Stimulated activated naive CD4-positive, alpha-beta T cell (primary cell): ENCODE data around the gene VPS45.
A peak's percentile ranks its signal among the peaks of the same experiment; 100 is the strongest.
"Not testable (repeated sequence)": the region's sequence is repeated elsewhere in the genome, so short reads cannot be mapped to it uniquely, and the experiment has no call there.

Experiments
- DNase-seq, 6 experiments: peaks; one replicate each; lab custom pipeline; 2025; lab: John Stamatoyannopoulos, UW

VPS45 gene

DNA sequence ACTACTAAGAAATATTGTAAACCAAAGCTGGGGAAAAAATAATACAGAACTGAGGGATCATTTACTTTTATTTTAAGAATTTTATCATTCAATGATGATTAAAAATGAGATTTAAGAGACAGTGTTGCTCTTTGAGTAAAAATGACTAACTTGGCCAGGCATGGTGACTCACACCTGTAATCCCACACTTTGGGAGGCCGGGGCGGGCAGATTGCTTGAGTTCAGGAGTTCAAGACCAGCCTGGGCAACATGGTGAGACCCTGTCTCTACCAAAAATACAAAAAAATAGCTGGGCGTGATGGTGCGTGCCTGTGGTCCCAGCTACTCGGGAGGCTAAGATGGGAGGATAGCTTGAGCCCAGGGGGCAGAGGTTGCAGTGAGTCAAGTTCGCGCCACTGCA, 60.3 kb downstream of the VPS45 start:
- DNase-seq, result no peak

- DNase-seq, result no peak
Observed at GRCh38 chr1:150132372-150132771, 64.8 kb downstream of the VPS45 start.

- no peak for DNase-seq
Observed at GRCh38 chr1:150134537-150134936, 67.0 kb downstream of the VPS45 start.

DNA sequence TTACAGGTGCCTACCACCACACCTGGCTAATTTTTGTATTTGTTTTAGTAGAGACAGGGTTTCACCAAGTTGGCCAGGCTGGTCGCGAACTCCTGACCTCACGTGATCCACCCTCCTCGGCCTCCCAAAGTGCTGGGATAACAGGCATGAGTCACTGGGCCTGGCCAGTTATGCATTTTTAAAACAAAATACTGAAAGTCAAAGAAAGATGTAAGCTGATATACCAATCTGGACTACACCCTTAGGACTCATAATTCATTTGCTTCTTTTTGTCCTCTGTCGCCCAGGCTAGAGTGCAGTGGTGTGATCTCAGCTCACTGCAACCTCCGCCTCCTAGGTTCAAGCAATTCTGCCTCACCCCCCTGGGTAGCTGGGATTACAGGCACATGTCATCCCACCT, 67.8 kb downstream of the VPS45 start:
- DNase-seq, result not testable (repeated sequence)

DNA sequence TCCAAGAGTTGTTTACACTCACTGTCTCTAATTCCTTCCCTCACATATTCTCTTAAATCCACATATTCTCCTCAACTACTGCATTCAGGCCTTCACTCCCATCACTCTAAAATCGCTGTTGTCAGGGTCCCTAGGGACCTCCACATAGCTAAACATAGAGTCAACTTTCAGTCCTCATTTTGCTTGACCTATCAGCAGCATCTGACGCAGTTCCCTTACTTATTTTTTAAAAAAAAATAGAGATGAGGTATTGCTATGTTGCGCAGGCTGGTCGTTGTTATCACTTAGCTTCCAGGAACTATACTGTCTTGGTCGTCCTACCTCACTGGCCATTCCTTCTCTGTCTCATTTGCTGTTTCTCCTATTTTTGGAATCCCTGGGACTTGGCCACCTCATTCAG, 70.5 kb downstream of the VPS45 start:
- no peak for DNase-seq

DNA sequence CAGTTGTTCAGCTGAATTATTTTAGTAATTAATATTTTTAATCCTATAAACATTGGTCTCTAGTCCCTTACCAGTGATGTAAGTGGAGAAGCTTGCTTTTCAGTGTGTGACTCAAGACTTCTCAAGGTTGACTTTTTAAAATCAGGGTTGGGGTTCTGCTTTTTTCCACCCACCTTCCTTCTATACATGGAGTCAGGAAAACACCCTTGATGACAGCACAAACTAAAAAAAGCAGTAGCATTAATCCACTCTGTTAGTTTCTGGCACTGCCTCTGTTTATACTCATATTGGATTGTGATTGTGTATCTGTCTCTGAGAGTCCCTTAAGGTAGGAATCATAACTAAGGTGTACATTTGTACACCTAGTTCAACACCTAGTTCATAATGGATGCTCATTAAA, 73.9 kb downstream of the VPS45 start:
- no peak for DNase-seq

DNA sequence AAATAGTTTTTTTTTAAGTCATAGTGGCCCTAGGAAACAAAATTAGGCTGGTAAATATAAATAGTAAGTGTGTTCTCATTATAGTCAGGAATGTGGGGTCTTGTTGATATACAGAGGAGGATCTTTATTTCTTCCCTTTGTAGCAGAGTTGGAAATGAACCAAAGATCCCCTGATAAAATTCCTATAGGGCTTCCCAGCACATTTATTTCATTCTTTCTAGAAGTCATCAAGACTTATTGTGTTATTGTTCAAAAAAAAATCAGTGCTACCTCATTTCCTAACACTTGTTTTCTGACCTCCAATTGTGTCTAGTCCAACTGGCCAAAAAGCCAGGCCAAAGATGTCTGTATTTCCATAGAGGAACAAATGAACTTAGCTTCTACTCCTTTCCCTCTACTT, 74.5 kb downstream of the VPS45 start:
- DNase-seq, result no peak

DNA sequence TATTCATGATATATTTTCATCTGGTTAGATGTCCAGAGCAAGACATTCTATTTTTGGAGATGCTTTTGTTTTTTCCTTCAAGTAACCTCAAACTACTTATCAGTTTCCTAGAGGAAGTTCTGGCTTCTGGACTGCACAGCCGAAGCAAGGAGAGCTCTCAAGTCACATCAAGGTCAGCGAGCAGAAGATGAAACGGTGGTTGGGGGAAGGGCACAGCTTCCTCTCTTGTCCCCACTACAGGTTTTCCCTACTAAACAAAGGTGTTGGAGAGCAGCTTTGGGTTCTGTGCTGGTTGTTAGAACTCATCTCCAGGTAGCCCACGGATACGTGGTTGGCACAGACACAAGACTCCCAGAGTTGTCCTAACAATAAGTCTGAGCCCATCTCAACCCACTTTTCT, 77.0 kb downstream of the VPS45 start:
- DNase-seq, result no peak

DNA sequence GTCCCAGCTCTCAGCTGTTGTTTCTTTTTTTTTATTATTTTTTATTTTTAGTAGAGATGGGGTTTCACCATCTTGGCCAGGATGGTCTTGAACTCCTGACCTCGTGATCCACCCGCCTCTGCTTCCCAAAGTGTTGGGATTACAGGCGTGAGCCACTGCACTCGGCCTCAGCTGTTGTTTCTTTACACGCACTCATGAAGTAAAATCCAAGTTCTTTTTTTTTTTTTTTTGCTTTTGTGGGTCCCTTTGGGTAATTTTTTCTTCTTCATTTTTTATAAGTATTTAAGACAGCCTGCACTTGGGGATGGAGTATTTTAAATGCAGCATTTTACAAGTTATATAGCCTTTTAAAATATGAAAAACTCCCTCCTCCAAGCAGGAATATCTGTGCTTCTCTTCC, 78.4 kb downstream of the VPS45 start:
- DNase-seq, result not testable (repeated sequence)

GRCh38 chr1:150146849-150147542, 79.4 kb downstream of the VPS45 start:
- peak in 1 of 6 experiments; percentile 24 for DNase-seq

DNA sequence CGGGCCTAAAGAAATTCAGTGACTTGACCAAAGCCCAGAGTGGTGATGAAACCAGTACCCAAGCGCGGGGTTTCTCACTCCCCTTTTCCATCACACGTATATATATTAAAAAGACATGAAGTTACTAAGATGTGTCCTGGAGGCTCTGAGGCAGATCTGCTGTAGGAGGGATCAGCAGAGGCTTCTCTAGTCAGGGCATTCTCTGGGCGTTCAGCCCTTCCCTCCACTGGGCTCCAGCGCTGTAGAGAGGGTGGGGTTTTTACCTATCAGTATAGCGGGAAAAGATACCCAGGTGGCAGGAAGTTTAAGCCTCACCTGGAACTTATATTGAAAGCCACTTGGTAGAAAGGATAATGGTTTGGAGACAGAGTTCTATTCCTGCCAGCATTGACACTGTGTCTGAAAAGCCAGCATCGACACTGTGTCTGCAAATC, 81.3 kb downstream of the VPS45 start:
- DNase-seq, result peak in 1 of 6 experiments; percentile 33

- peak; percentile 51 to 82 (median 76) for DNase-seq
Observed at GRCh38 chr1:150149271-150150132, 81.9 kb downstream of the VPS45 start, which contains the start of gene PLEKHO1. TSS of gene PLEKHO1 (plus strand) at chr1:150149916. CDS start at chr1:150150258, 342 bp downstream.

- peak in 5 of 6 experiments; percentile 10 to 54 (median 18) for DNase-seq
Observed at GRCh38 chr1:150150133-150151021, 82.8 kb downstream of the VPS45 start.

GRCh38 chr1:150151291-150152181, 84.0 kb downstream of the VPS45 start:
- peak; percentile 15 to 78 (median 66) for DNase-seq

- DNase-seq, result no peak
Observed at GRCh38 chr1:150152182-150152536, 84.6 kb downstream of the VPS45 start.

- no peak for DNase-seq
Observed at GRCh38 chr1:150152772-150153456, 85.3 kb downstream of the VPS45 start.

GRCh38 chr1:150154143-150154542, 86.6 kb downstream of the VPS45 start:
- no peak for DNase-seq

DNA sequence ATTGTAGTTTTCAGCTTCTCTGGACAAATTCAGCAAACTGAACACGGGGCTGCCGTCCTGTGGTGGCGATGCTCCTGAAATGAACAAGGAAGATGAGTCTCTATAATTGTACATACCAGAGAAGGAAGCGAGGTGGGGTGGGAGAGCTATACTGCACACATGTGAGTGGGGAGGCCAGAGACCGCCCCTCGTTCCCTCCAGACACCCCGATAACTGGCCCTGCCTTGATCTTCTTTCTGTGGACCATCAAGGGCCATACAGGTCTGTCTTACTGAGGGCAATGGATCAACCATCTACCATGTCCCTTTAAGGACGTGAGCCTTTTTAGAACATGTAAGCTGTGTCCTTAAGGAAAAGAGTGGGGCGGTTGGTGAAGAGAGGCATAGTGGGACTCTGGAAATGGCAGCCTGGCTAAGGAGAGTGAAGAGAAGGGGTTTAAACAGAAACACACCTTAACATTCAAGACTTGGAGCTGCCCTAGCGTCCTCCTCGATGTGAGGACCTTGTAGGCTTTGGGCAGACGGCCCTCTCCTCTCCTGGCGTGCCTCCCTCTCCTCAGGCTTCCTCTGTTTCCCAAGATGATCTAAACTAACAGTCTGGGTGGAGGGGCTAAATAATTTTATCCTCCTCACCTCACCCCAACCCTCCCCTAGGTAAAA, 88.0 kb downstream of the VPS45 start:
- no peak for DNase-seq

GRCh38 chr1:150156868-150157603, 89.5 kb downstream of the VPS45 start:
- DNase-seq, result no peak
